HCT116 (cell line): ENCODE results near the gene SYT7. TPM values are rescaled to one million over a fixed set of nuclear protein-coding genes. Genes with fewer than 3 reads are reported as not detected.

Experiments used
- ATAC-seq: fragments of 200-7000 bp; cut with Tn5 transposase; 2 replicates; pipeline ENCODE4 v1.9.1; 2020; ENCODE audit warnings: mild to moderate bottlenecking, moderate library complexity
- BruUV-seq: library from RNA; stranded (reverse); fragments of 400-500 nt; replicated peaks from 2 replicates; lab custom pipeline; 2021; lab: Mats Ljungman, UMichigan
- CTCF ChIA-PET: fragments of 300-600 bp; sonication (Branson Sonifier 250); formaldehyde crosslinking; loops from one replicate; lab custom pipeline; 2021; ENCODE audit warnings: antibody characterized with exemption; lab: Charles Lee
- POLR2A ChIA-PET: fragments of 300-600, 350-600 bp; sonication (Branson Sonifier 250); formaldehyde crosslinking; loops from one replicate; lab custom pipeline; 2021; ENCODE audit warnings: antibody characterized with exemption; lab: Charles Lee
- RAD21 ChIA-PET, 2 experiments: fragments of 300-600 bp; sonication (Branson Sonifier 250); formaldehyde crosslinking; loops; one replicate each; lab custom pipeline; 2023; ENCODE audit warnings: low total read pairs in 2 of 2; ENCODE audit not compliant: uncharacterized antibody in 2 of 2, unreplicated experiment in 2 of 2, low non-redundant PET in 1 of 2; lab: Charles Lee
- DNase-seq: peaks from one replicate; pipeline ENCODE4 v3.0.0-alpha.2; 2010; ENCODE audit warnings: low read depth, low spot score
- H2AFZ ChIP-seq: fragments of 200-600 bp; shearing (Covaris generic), sonication (generic); 2 replicates; pipeline ENCODE4 v1.6.1; 2017; ENCODE audit warnings: low read depth, mixed run types, mixed read lengths, antibody characterized with exemption, low read length; ENCODE audit not compliant: poor library complexity, severe bottlenecking
- H3K27ac ChIP-seq: 2 replicates; pipeline ENCODE4 v1.5.1; 2012; ENCODE audit warnings: low read depth, low read length
- H3K27me3 ChIP-seq: fragments of 200-600 bp; sonication (generic); 2 replicates; pipeline ENCODE4 v1.6.1; 2016; ENCODE audit warnings: mixed run types, low read length, mixed read lengths; ENCODE audit not compliant: insufficient read depth
- H3K36me3 ChIP-seq, 2 experiments: fragments of 200-500 bp in 1 of 2; fragments of 200-600 bp in 1 of 2; sonication (Bioruptor generic) in 1 of 2; sonication (generic) in 1 of 2; 2 replicates each; pipeline versions ENCODE4 v1.5.1 to v1.6.1; 2014 to 2016; ENCODE audit warnings: low read length in 2 of 2, inconsistent platforms in 1 of 2, mixed read lengths in 1 of 2, mixed run types in 1 of 2; ENCODE audit not compliant: insufficient read depth in 2 of 2, control insufficient read depth in 1 of 2
- H3K4me1 ChIP-seq, 2 experiments: fragments of 200-600 bp in 1 of 2; sonication (generic) in 1 of 2; 2 replicates each; pipeline versions ENCODE4 v1.5.1 to v1.6.1; 2012 to 2017; ENCODE audit warnings: low read length in 2 of 2, inconsistent platforms in 1 of 2, mild to moderate bottlenecking in 1 of 2, mixed read lengths in 1 of 2, mixed run types in 1 of 2, moderate library complexity in 1 of 2; ENCODE audit not compliant: insufficient read depth in 2 of 2, control insufficient read depth in 1 of 2
- H3K4me2 ChIP-seq: fragments of 200-600 bp; sonication (generic); 2 replicates; pipeline ENCODE4 v1.6.1; 2017; ENCODE audit warnings: mixed run types, low read length, mixed read lengths
- H3K4me3 ChIP-seq, 2 experiments: fragments of 200-600 bp in 1 of 2; sonication (generic) in 1 of 2; replicated peaks in 1 of 2; 2 replicates each; pipeline ENCODE4 v1.5.1; 2011 to 2016; ENCODE audit warnings: low read length in 2 of 2, control low read depth in 1 of 2, low read depth in 1 of 2, mild to moderate bottlenecking in 1 of 2, mixed read lengths in 1 of 2, mixed run types in 1 of 2
- H3K79me2 ChIP-seq: fragments of 200-600 bp; sonication (generic); 2 replicates; pipeline ENCODE4 v1.6.1; 2017; ENCODE audit warnings: mild to moderate bottlenecking, mixed run types, low read length, moderate library complexity, mixed read lengths; ENCODE audit not compliant: insufficient read depth
- H3K9ac ChIP-seq: fragments of 200-600 bp; sonication (generic); 2 replicates; pipeline ENCODE4 v1.6.1; 2016; ENCODE audit warnings: low read length, mixed read lengths
- H3K9me2 ChIP-seq: fragments of 200-600 bp; sonication (generic), shearing (Covaris generic); 2 replicates; pipeline ENCODE4 v1.6.1; 2017; ENCODE audit warnings: mixed run types, mild to moderate bottlenecking, moderate library complexity; ENCODE audit not compliant: insufficient read depth
- H3K9me3 ChIP-seq, 2 experiments: fragments of 200-500 bp in 1 of 2; fragments of 200-600 bp in 1 of 2; sonication (Bioruptor generic) in 1 of 2; sonication (generic) in 1 of 2; 2 replicates each; pipeline ENCODE4 v1.6.1; 2014 to 2017; ENCODE audit warnings: low read length in 2 of 2, mixed read lengths in 2 of 2, inconsistent platforms in 1 of 2, low read depth in 1 of 2, mild to moderate bottlenecking in 1 of 2, mixed run types in 1 of 2, moderate library complexity in 1 of 2; ENCODE audit not compliant: control insufficient read depth in 1 of 2, insufficient read depth in 1 of 2
- H4K20me1 ChIP-seq: fragments of 200-600 bp; sonication (generic), shearing (Covaris generic); 2 replicates; pipeline ENCODE4 v1.6.1; 2017; ENCODE audit warnings: mixed run types, mild to moderate bottlenecking, moderate library complexity; ENCODE audit not compliant: insufficient read depth
- ATF3 ChIP-seq: IDR thresholded peaks from 2 replicates; pipeline ENCODE4 v1.6.1; 2012
- CEBPB ChIP-seq: IDR thresholded peaks from 2 replicates; pipeline ENCODE4 v1.6.1; 2012; ENCODE audit warnings: low read depth
- CTCF ChIP-seq, 3 experiments: fragments of 200-600 bp in 1 of 3; sonication (generic) in 1 of 3; IDR thresholded peaks in 2 of 3; conservative IDR thresholded peaks in 1 of 3; 2 replicates each; pipeline ENCODE4 v1.5.1; 2012 to 2017; ENCODE audit warnings: low read depth in 2 of 3, low read length in 2 of 3, antibody characterized with exemption in 1 of 3, borderline replicate concordance in 1 of 3, control low read depth in 1 of 3, mild to moderate bottlenecking in 1 of 3, mixed read lengths in 1 of 3, mixed run types in 1 of 3, moderate library complexity in 1 of 3; ENCODE audit not compliant: insufficient read depth in 1 of 3
- EGR1 ChIP-seq: IDR thresholded peaks from 2 replicates; pipeline ENCODE4 v1.6.1; 2012; ENCODE audit warnings: low read depth
- ELF1 ChIP-seq: IDR thresholded peaks from 2 replicates; pipeline ENCODE4 v1.6.1; 2012; ENCODE audit warnings: low read depth, borderline replicate concordance
- EZH2 ChIP-seq: fragments of 200-600 bp; sonication (generic); IDR thresholded peaks from 2 replicates; pipeline ENCODE4 v1.6.1; 2017; ENCODE audit warnings: antibody characterized with exemption, mixed run types
- EZH2phosphoT487 ChIP-seq: fragments of 200-600 bp; IDR thresholded peaks from 2 replicates; pipeline ENCODE4 v1.6.1; 2018; ENCODE audit warnings: antibody characterized with exemption, borderline replicate concordance
- FOSL1 ChIP-seq: IDR thresholded peaks from 2 replicates; pipeline ENCODE4 v1.6.1; 2012; ENCODE audit warnings: low read depth
- JUND ChIP-seq: IDR thresholded peaks from 2 replicates; pipeline ENCODE4 v1.6.1; 2012
- MAX ChIP-seq: IDR thresholded peaks from 2 replicates; pipeline ENCODE4 v1.6.1; 2012
- POLR2A ChIP-seq: IDR thresholded peaks from 2 replicates; pipeline ENCODE4 v1.7.0; 2011; ENCODE audit warnings: borderline replicate concordance; ENCODE audit not compliant: insufficient read depth, insufficient read length; ENCODE audit errors: extremely low read depth
- POLR2AphosphoS5 ChIP-seq: IDR thresholded peaks from 2 replicates; pipeline ENCODE4 v1.6.1; 2011; ENCODE audit warnings: mild to moderate bottlenecking, low read depth, low read length, moderate library complexity
- RAD21 ChIP-seq: IDR thresholded peaks from 2 replicates; pipeline ENCODE4 v1.6.1; 2012; ENCODE audit warnings: low read depth, mild to moderate bottlenecking
- REST ChIP-seq: IDR thresholded peaks from 2 replicates; pipeline ENCODE4 v1.6.1; 2012; ENCODE audit warnings: low read depth
- SIN3A ChIP-seq: IDR thresholded peaks from 2 replicates; pipeline ENCODE4 v1.6.1; 2012; ENCODE audit warnings: low read depth
- SP1 ChIP-seq: IDR thresholded peaks from 2 replicates; pipeline ENCODE4 v1.6.1; 2012; ENCODE audit warnings: low read depth
- SRF ChIP-seq: IDR thresholded peaks from 2 replicates; pipeline ENCODE4 v1.6.1; 2012; ENCODE audit warnings: low read depth
- TCF7L2 ChIP-seq: IDR thresholded peaks from 2 replicates; pipeline ENCODE4 v1.7.0; 2011; ENCODE audit warnings: borderline replicate concordance, inconsistent platforms; ENCODE audit not compliant: insufficient read depth, insufficient read length; ENCODE audit errors: extremely low read depth
- ZFX ChIP-seq: fragments of 450-650 bp; IDR thresholded peaks from 2 replicates; pipeline ENCODE4 v1.6.1; 2017
- intact Hi-C: fragments of 100-400 bp; cut with micrococcal nuclease; formaldehyde crosslinking; loops from 2 replicates; pipeline ENCODE4 v1.10.0; 2022
- total RNA-seq: library from RNA; stranded (reverse); gene quantifications from one replicate; pipeline ENCODE4 v1.2.1, GENCODE V29; 2021; ENCODE audit not compliant: unreplicated experiment

Gene SYT7
- total RNA-seq, 1 experiment from 2014 or later, result 27.4 TPM

GRCh38 chr11:61474013-61474643 lies 106.7 kb downstream of the SYT7 start:
- POLR2A ChIA-PET, result no interaction called here
- Histone ChIP-seq H3K4me3 (no peak overlapping the region), H3K9me2 (no peaks in the 10 kb centered on the region), H3K27me3 (no peaks in the 10 kb centered on the region), H3K9ac (no peak overlapping the region), H3K4me2 (no peak overlapping the region)
- RAD21 ChIA-PET, result no interaction called here
- TF ChIP-seq EZH2, result no peak
- TF ChIP-seq SIN3A, result no peak
- TF ChIP-seq REST, result no peak
- no peak for TF ChIP-seq EZH2phosphoT487
- TF ChIP-seq CEBPB, result no peak
- TF ChIP-seq MAX, result no peak
- no peak for TF ChIP-seq ZFX
- no peak for TF ChIP-seq CTCF (IDR thresholded peaks at IDR 0.05 in 2 of 3, conservative IDR thresholded peaks at IDR 0.05 in 1 of 3; ENCODE audit: borderline replicate concordance in 1 of 3, insufficient read depth in 1 of 3, low read depth in 2 of 3, low read length in 2 of 3)
- TF ChIP-seq POLR2A, result no peak
- no peak for TF ChIP-seq JUND
- no peak for TF ChIP-seq SRF
- TF ChIP-seq FOSL1, result no peak
- TF ChIP-seq EGR1, result no peak
- no peak for TF ChIP-seq ATF3
- no peak for TF ChIP-seq ELF1
- no peak for TF ChIP-seq RAD21
- no peak for TF ChIP-seq SP1
- TF ChIP-seq POLR2AphosphoS5, result no peak
- no peak for TF ChIP-seq TCF7L2
- TF ChIP-seq, all 23 proteins: peak for 0
- intact Hi-C loops, result no loop called here
- H3K36me3 ChIP-seq, result no peaks in the 10 kb centered on the region; a peak in 1 of 4 replicates
- no peak overlapping the region for H3K27ac ChIP-seq
- no peaks in the 10 kb centered on the region for H3K79me2 ChIP-seq
- TSS peak; percentile 30 for BruUV-seq
- no peaks in the 10 kb centered on the region for H3K4me1 ChIP-seq
- no peaks in the 10 kb centered on the region for H4K20me1 ChIP-seq
- no peaks in the 10 kb centered on the region for H3K9me3 ChIP-seq
- H2AFZ ChIP-seq, result no peak overlapping the region
- DNase-seq (no peak), ATAC-seq (no peak)
- CTCF ChIA-PET, result interaction anchor here (2.5 kb wide), 1 partner anchor 8 kb away, joined by 11 read pairs; no protein-coding TSS in a partner anchor
